IMR-90 (cell line): Measurements from ENCODE around the gene GNRH2.

Experiments
- CHD1 ChIP-seq: IDR thresholded peaks from 2 replicates; pipeline ENCODE4 v1.6.1; 2012; ENCODE audit warnings: low read depth, low read length, improper control_type of control experiment
- MXI1 ChIP-seq: IDR thresholded peaks from 2 replicates; pipeline ENCODE4 v1.6.1; 2012; ENCODE audit warnings: low read depth, mild to moderate bottlenecking, low read length, moderate library complexity, borderline replicate concordance
- POLR2A ChIP-seq: IDR thresholded peaks from 2 replicates; pipeline ENCODE4 v1.6.1; 2012; ENCODE audit warnings: mild to moderate bottlenecking, low read depth, low read length
- RAD21 ChIP-seq: IDR thresholded peaks from 2 replicates; pipeline ENCODE4 v1.6.1; 2012; ENCODE audit warnings: low read length, improper control_type of control experiment
- TF ChIP-seq, protein P1 (sequence below): conservative IDR thresholded peaks from 2 replicates; pipeline ENCODE4 v1.5.1; 2012; ENCODE audit warnings: mild to moderate bottlenecking, low read depth, low read length, improper control_type of control experiment

DNA sequence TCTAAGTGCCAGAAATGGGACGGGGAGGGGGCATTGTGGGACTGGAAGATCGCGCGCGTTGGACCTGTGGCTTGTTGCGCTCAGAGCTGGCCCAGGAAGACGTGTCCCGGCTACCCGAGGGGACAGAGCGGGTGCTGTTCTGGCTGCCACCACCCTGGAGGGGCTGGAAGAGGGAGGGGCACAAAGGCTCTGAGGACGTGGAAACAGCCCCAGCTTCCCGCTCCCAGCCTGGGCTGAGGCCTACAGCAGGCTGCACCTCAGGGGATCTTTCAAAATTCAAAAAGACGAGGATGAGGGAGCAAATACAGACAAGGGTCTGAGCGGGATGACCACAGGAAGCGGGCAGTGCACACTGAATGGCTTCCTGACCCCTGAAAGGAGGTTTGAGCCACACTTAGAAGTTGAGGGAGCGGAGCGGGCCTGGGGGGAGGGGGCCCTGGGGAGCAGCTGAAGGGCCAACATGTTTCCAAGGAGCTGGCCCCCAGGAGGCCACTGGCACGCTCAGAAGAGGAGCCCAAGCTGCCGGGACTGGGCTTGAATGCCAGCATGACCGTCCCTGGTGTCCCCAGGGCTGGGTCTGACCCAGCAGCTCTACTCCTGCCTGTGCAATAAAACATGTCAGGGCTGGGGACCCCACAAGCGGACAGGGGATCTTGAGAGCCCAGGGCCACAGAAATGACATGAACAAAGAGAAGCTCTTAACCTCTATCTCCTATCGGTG lies 29.3 kb downstream of the GNRH2 start:
- TF ChIP-seq RAD21 (no peak), CHD1 (no peak), MXI1 (no peak), POLR2A (no peak)
- TF ChIP-seq, protein P1, sequence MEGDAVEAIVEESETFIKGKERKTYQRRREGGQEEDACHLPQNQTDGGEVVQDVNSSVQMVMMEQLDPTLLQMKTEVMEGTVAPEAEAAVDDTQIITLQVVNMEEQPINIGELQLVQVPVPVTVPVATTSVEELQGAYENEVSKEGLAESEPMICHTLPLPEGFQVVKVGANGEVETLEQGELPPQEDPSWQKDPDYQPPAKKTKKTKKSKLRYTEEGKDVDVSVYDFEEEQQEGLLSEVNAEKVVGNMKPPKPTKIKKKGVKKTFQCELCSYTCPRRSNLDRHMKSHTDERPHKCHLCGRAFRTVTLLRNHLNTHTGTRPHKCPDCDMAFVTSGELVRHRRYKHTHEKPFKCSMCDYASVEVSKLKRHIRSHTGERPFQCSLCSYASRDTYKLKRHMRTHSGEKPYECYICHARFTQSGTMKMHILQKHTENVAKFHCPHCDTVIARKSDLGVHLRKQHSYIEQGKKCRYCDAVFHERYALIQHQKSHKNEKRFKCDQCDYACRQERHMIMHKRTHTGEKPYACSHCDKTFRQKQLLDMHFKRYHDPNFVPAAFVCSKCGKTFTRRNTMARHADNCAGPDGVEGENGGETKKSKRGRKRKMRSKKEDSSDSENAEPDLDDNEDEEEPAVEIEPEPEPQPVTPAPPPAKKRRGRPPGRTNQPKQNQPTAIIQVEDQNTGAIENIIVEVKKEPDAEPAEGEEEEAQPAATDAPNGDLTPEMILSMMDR: no peak
